CD14-positive monocyte (primary cell): ENCODE results near the gene SMARCD2. TPM values are rescaled to one million over a fixed set of nuclear protein-coding genes. Genes with fewer than 3 reads are reported as not detected.
"Not testable (repeated sequence)": the region's sequence is repeated elsewhere in the genome, so short reads cannot be mapped to it uniquely, and the experiment has no call there.

Source experiments
- DNase-seq, 3 donors: peaks; one replicate each; pipeline ENCODE4 v3.0.0-alpha.2; 2011 to 2022
- H2AFZ ChIP-seq: 2 replicates; pipeline ENCODE4 v1.6.0; 2012; ENCODE audit warnings: mild to moderate bottlenecking, low read depth, low read length, inconsistent platforms; ENCODE audit not compliant: insufficient read depth, poor library complexity, severe bottlenecking
- H3K27ac ChIP-seq, 2 donors: 1 replicate in 1 of 2; 2 replicates in 1 of 2; pipeline ENCODE4 v1.5.1; 2012 to 2013; ENCODE audit warnings: low read length in 2 of 2, control low read depth in 1 of 2, inconsistent platforms in 1 of 2, low read depth in 1 of 2, mild to moderate bottlenecking in 1 of 2
- H3K27me3 ChIP-seq, 2 donors: one replicate each; pipeline versions ENCODE4 v1.6.0 to v1.6.1; 2011 to 2013; ENCODE audit warnings: low read length in 2 of 2; ENCODE audit not compliant: control insufficient read depth in 2 of 2, insufficient read depth in 2 of 2
- H3K36me3 ChIP-seq, 2 donors: replicated peaks in 1 of 2; 1 replicate in 1 of 2; 2 replicates in 1 of 2; pipeline versions ENCODE4 v1.5.1 to v1.6.1; 2012 to 2013; ENCODE audit warnings: low read length in 2 of 2, control low read depth in 1 of 2, inconsistent platforms in 1 of 2, mild to moderate bottlenecking in 1 of 2; ENCODE audit not compliant: insufficient read depth in 2 of 2, control insufficient read depth in 1 of 2
- H3K4me1 ChIP-seq, 2 donors: 1 replicate in 1 of 2; 2 replicates in 1 of 2; pipeline versions ENCODE4 v1.5.1 to v1.6.1; 2012 to 2013; ENCODE audit warnings: low read length in 2 of 2, control low read depth in 1 of 2, inconsistent platforms in 1 of 2, mild to moderate bottlenecking in 1 of 2, moderate library complexity in 1 of 2; ENCODE audit not compliant: insufficient read depth in 2 of 2, control insufficient read depth in 1 of 2
- H3K4me2 ChIP-seq: replicated peaks from 2 replicates; pipeline ENCODE3; 2012; ENCODE audit warnings: low read length, moderate library complexity, mild to moderate bottlenecking; ENCODE audit not compliant: poor library complexity, severe bottlenecking; ENCODE audit errors: extremely low read depth
- H3K4me3 ChIP-seq, 3 experiments: fragments of 200-600 bp in 1 of 3; sonication (generic) in 1 of 3; replicated peaks in 1 of 3; 1 replicate in 2 of 3; 2 replicates in 1 of 3; pipeline ENCODE4 v1.5.1; 2011 to 2013; ENCODE audit warnings: low read length in 3 of 3, mild to moderate bottlenecking in 3 of 3, control low read depth in 2 of 3, low read depth in 2 of 3, inconsistent platforms in 1 of 3, moderate library complexity in 1 of 3
- H3K79me2 ChIP-seq: 2 replicates; pipeline ENCODE4 v1.6.0; 2012; ENCODE audit warnings: mild to moderate bottlenecking, control low read depth, inconsistent platforms, low read length, moderate library complexity; ENCODE audit not compliant: insufficient read depth
- H3K9ac ChIP-seq: 2 replicates; pipeline ENCODE4 v1.6.0; 2017; ENCODE audit warnings: low read length, mild to moderate bottlenecking; ENCODE audit not compliant: insufficient read depth, poor library complexity, severe bottlenecking
- H3K9me3 ChIP-seq, 2 donors: replicated peaks in 1 of 2; 1 replicate in 1 of 2; 2 replicates in 1 of 2; pipeline versions ENCODE4 v1.5.1 to v1.6.1; 2012 to 2013; ENCODE audit warnings: low read length in 2 of 2, control low read depth in 1 of 2; ENCODE audit not compliant: control insufficient read depth in 1 of 2, insufficient read depth in 1 of 2
- H4K20me1 ChIP-seq: 2 replicates; pipeline ENCODE4 v1.6.0; 2012; ENCODE audit warnings: mild to moderate bottlenecking, low read length, control low read depth, moderate library complexity; ENCODE audit not compliant: insufficient read depth
- H3K27ac Mint-ChIP-seq, 7 donors: one replicate each; pipeline ENCODE4 v1.8.0; 2020; ENCODE audit warnings: mild to moderate bottlenecking in 7 of 7, mixed read lengths in 7 of 7, moderate library complexity in 6 of 7, inconsistent platforms in 2 of 7
- H3K27me3 Mint-ChIP-seq, 3 donors: one replicate each; pipeline ENCODE4 v1.8.0; 2021 to 2022; ENCODE audit warnings: low read depth in 3 of 3, mild to moderate bottlenecking in 3 of 3, mixed read lengths in 3 of 3, moderate library complexity in 3 of 3, inconsistent platforms in 1 of 3
- H3K36me3 Mint-ChIP-seq, 2 donors: one replicate each; pipeline ENCODE4 v1.8.0; 2020; ENCODE audit warnings: mixed read lengths in 2 of 2, inconsistent platforms in 1 of 2, mild to moderate bottlenecking in 1 of 2
- H3K4me1 Mint-ChIP-seq: one replicate; pipeline ENCODE4 v1.8.0; 2020; ENCODE audit warnings: mild to moderate bottlenecking, mixed read lengths
- H3K4me3 Mint-ChIP-seq, 2 donors: one replicate each; pipeline ENCODE4 v1.8.0; 2020; ENCODE audit warnings: mild to moderate bottlenecking in 2 of 2, mixed read lengths in 2 of 2, moderate library complexity in 1 of 2
- H3K9me3 Mint-ChIP-seq, 7 donors: one replicate each; pipeline ENCODE4 v1.8.0; 2020 to 2022; ENCODE audit warnings: mixed read lengths in 7 of 7, mild to moderate bottlenecking in 6 of 7, moderate library complexity in 6 of 7, inconsistent platforms in 2 of 7
- WGBS: methylation state at CpG from one replicate; pipeline ENCODE4 v1.1.5; 2013; ENCODE audit warnings: missing lambda C conversion rate; ENCODE audit not compliant: insufficient coverage; 5-methylcytosine and 5-hydroxymethylcytosine counted together
- intact Hi-C, 2 donors: fragments of 100-400 bp; cut with micrococcal nuclease; formaldehyde crosslinking; loops; one replicate each; pipeline versions ENCODE4 v1.15.0 to v1.15.1; 2023
- polyA plus RNA-seq, 3 donors: library from polyadenylated mRNA; depleted of rRNA in 1 of 3; unstranded in 2 of 3; stranded (reverse) in 1 of 3; fragments of 300-500 nt in 2 of 3; fragments of >200 nt in 1 of 3; fragmentation: Illumina TruSeq in 2 of 3; gene quantifications; 1 replicate in 2 of 3; 2 replicates in 1 of 3; pipeline ENCODE4 v1.2.3, GENCODE V29; 2012 to 2021
- TF ChIP-seq, protein P1 (sequence below): fragments of 200-600 bp; IDR thresholded peaks from one replicate; pipeline ENCODE4 v1.8.0; 2022; ENCODE audit warnings: antibody characterized with exemption, mild to moderate bottlenecking

SMARCD2 gene
- polyA plus RNA-seq, 3 donors = 60.2 to 77.9 (median 64.0) TPM

DNA sequence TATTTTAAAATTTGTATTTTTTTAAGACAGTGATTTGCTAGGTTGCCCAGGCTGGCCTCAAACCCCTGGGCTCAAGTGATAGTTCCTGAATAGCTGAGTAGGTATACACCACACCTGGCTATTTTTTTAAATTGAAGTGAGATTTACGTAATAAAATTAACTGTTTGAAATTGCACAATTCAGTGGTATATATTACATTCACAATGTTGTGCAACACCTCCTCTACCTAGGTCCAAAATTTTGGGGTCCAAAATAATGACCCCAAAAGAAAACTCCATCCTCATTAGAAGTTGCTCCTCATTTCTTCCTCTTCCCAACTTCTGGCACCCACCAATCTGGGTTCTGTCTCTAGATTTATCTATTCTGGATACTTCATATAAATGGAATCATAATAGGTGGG is 3.0 kb upstream of the SMARCD2 start:
- peaks cover 3 to 11% (median 8%) of the 10 kb centered on the region in 7 donors for H3K9me3 Mint-ChIP-seq

DNA sequence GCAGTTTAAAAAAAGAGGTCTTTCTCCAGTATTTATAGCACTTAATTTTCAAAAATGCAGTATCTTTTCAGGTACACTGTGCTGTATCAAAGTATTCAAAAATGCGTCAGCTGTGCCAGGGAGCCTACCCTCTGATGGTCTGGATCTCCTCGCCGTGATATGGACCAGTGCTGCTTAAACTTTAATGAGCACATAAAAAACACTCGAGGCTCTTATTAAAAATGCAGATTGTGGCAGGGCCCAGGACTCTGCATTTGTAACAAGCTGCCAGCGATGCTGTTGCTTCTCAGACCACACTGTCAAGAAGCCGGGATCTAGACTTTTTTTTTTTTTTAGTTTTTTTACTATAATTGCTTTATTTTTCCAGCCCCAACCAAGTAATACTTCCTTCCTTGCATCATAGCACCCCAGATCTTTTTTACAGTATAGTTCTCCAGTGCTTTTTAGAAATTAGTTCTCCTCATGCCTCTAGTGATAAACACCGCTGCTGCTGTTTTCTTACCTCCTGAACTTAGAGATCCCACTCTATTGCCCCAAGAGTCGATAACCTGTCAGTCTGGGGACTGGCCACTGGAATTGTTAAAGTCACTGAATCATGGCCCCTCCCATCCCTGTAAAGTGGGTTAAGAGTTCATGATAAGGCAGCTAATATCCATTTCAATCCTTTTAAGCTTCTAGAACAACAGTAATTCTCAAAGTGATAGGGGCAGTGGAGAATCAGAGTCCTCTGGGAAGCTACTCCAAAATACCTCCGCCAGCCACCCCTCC is 1.6 kb upstream of the SMARCD2 start:
- peaks cover 0 to 12% of the 10 kb centered on the region in 2 donors for H3K36me3 Mint-ChIP-seq
- Histone ChIP-seq H3K27me3 (no peaks in the 10 kb centered on the region), H4K20me1 (peaks cover 31% of the 10 kb centered on the region), H2AFZ (peak overlapping the region; percentile 73), H3K9me3 (peaks cover 0 to 6% of the 10 kb centered on the region in 2 donors), H3K27ac (peak overlapping the region; percentile 84 to 85), H3K4me1 (peaks cover 43 to 45% of the 10 kb centered on the region in 2 donors), H3K9ac (no peak overlapping the region), H3K79me2 (peaks cover 33% of the 10 kb centered on the region), H3K4me2 (peak overlapping the region; percentile 99), H3K36me3 (no peaks in the 10 kb centered on the region), H3K4me3 (peak overlapping the region in 2 of 3 experiments; percentile 58 to 98)
- TF ChIP-seq, protein P1, sequence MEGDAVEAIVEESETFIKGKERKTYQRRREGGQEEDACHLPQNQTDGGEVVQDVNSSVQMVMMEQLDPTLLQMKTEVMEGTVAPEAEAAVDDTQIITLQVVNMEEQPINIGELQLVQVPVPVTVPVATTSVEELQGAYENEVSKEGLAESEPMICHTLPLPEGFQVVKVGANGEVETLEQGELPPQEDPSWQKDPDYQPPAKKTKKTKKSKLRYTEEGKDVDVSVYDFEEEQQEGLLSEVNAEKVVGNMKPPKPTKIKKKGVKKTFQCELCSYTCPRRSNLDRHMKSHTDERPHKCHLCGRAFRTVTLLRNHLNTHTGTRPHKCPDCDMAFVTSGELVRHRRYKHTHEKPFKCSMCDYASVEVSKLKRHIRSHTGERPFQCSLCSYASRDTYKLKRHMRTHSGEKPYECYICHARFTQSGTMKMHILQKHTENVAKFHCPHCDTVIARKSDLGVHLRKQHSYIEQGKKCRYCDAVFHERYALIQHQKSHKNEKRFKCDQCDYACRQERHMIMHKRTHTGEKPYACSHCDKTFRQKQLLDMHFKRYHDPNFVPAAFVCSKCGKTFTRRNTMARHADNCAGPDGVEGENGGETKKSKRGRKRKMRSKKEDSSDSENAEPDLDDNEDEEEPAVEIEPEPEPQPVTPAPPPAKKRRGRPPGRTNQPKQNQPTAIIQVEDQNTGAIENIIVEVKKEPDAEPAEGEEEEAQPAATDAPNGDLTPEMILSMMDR = no peak
- H3K4me1 Mint-ChIP-seq = peaks cover 43% of the 10 kb centered on the region
- intact Hi-C loops = loop anchor here (2.0 to 5.0 kb wide), 6 partner anchors 17 to 222 kb away; partner anchors contain the start of genes CCDC47 (in 1 of the 2), DDX42 (in 1 of the 2), FTSJ3 (in 1 of the 2) and LIMD2 (in 1 of the 2)
- peaks cover 3 to 10% (median 8%) of the 10 kb centered on the region in 7 donors for H3K9me3 Mint-ChIP-seq
- peaks cover 0 to 7% (median 0%) of the 10 kb centered on the region in 3 donors for H3K27me3 Mint-ChIP-seq
- H3K4me3 Mint-ChIP-seq = peak overlapping the region; percentile 88 to 89
- 83% methylated on average over 5 of the region's 9 CpGs for WGBS
- no peak for DNase-seq
- H3K27ac Mint-ChIP-seq = peak overlapping the region; percentile 92 to 98 (median 96)

More for the DNA sequence above, 3.0 kb upstream of the SMARCD2 start:
- Histone ChIP-seq H2AFZ (no peak overlapping the region), H3K4me1 (peaks cover 31 to 32% of the 10 kb centered on the region in 2 donors), H3K79me2 (peaks cover 19% of the 10 kb centered on the region), H3K4me2 (no peak overlapping the region), H3K36me3 (no peaks in the 10 kb centered on the region), H3K4me3 (no peak overlapping the region), H4K20me1 (peaks cover 17% of the 10 kb centered on the region), H3K27ac (no peak overlapping the region), H3K9me3 (peaks cover 0 to 6% of the 10 kb centered on the region in 2 donors), H3K9ac (no peak overlapping the region), H3K27me3 (no peaks in the 10 kb centered on the region)
- H3K36me3 Mint-ChIP-seq = peaks cover 0 to 16% of the 10 kb centered on the region in 2 donors
- peaks cover 0 to 10% (median 3%) of the 10 kb centered on the region in 3 donors for H3K27me3 Mint-ChIP-seq
- intact Hi-C loops = no loop called here
- peaks cover 35% of the 10 kb centered on the region for H3K4me1 Mint-ChIP-seq
- H3K27ac Mint-ChIP-seq = no peak overlapping the region
- no CpG with 5 or more reads among the region's 1 CpG for WGBS
- DNase-seq = no peak
- TF ChIP-seq, protein P1 = no peak
- no peak overlapping the region for H3K4me3 Mint-ChIP-seq

DNA sequence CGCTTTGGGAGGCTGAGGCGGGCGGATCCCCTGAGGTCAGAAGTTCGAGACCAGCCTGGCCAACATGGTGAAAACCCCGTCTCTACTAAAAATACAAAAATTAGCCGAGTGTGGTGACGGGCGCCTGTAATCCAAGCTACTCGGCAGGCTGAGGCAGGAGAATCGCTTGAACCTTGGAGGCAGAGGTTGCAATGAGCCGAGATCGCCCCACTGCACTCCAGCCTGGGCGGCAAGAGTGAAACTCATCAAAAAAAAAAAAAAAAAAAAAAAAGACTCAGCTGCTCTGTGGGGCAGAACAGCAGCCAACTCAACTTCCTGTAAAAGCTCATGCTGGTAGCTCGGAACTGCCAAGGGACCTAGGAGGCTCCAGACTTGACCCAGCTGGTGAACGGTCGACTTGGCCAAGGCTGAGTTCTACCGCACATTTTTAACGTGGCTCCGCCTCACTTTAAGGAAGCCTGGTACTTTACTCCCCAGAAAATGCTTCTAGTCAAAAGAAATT is 953 bp upstream of the SMARCD2 start:
- H3K4me1 ChIP-seq = peaks cover 46 to 49% of the 10 kb centered on the region in 2 donors
- Mint-ChIP-seq H3K4me3 (peak overlapping the region; percentile 88 to 89), H3K4me1 (peaks cover 48% of the 10 kb centered on the region), H3K27ac (peak overlapping the region; percentile 92 to 98 (median 96)), H3K36me3 (peaks cover 0 to 12% of the 10 kb centered on the region in 2 donors)
- peak; percentile 63 to 81 (median 70) for DNase-seq
- H3K9me3 Mint-ChIP-seq, H3K9me3 ChIP-seq, H3K27me3 Mint-ChIP-seq, H3K36me3 ChIP-seq, H3K27me3 ChIP-seq: not testable (repeated sequence)
- peak overlapping the region; percentile 73 for H2AFZ ChIP-seq
- peak overlapping the region; percentile 57 to 98 (median 58) for H3K4me3 ChIP-seq
- H4K20me1 ChIP-seq = peaks cover 38% of the 10 kb centered on the region
- peak overlapping the region; percentile 80 for H3K9ac ChIP-seq
- H3K4me2 ChIP-seq = peak overlapping the region; percentile 99
- H3K27ac ChIP-seq = peak overlapping the region; percentile 84 to 85
- intact Hi-C loops = loop anchor here (2.0 to 5.0 kb wide), 6 partner anchors 17 to 221 kb away; partner anchors contain the start of genes CCDC47 (in 1 of the 2), DDX42 (in 1 of the 2), FTSJ3 (in 1 of the 2) and LIMD2 (in 1 of the 2)
- peaks cover 39% of the 10 kb centered on the region for H3K79me2 ChIP-seq
- 3% methylated on average over 14 of the region's 19 CpGs for WGBS
